ENCODE data around the gene NIPAL4.
"Not testable (repeated sequence)": the region's sequence is repeated elsewhere in the genome, so short reads cannot be mapped to it uniquely, and the experiment has no call there.

NIPAL4 gene

GRCh38 chr5:157463081-157463480 lies 3.1 kb downstream of the NIPAL4 start:
- in situ Hi-C loops (cut with MboI; ENCODE audit: low sequenced_read_pairs), result no loop called here

DNA sequence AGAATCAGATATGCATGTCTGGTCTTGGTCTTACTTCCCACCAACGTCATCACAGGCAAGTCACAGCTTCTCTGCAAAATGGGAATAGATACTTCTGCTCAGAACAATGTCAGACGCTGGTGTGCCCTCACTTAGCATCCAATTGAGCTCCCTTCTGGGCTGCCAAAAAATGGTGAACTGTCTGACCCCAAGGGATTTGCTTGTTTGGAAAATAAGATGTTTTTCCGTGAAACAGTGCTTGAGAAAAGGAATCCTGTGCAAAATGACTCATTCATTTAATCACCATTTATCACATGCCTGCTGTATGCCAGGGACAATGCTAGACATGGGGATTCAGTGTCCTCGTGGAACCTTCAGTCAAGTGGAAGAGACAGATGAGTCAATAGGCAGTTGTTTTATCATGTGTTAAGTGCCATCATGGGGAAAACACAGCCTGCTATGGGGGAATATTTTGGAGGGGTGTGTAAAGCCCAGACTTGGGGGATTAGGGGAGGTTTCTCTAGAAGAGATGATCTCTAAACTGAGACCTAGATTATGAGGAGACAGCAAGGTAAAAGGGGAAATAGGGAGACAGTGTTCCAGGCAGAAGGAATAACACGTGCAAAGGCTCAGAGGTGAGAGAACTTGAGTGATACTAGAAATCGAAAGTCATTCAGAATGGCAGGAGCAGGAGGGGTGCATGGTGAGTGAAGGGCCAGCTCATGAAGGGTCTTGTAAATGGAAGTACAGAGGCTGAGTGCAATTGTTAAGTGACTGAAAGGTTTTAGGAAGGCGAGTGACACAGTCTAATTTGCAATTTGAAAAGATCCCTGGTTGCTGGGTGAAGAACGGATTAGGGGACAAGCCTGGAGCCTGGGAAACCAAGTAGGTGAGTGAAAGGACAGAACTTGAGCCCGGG lies 3.9 kb downstream of the NIPAL4 start:
- in situ Hi-C loops (cut with MboI; ENCODE audit: low sequenced_read_pairs), result no loop called here

DNA sequence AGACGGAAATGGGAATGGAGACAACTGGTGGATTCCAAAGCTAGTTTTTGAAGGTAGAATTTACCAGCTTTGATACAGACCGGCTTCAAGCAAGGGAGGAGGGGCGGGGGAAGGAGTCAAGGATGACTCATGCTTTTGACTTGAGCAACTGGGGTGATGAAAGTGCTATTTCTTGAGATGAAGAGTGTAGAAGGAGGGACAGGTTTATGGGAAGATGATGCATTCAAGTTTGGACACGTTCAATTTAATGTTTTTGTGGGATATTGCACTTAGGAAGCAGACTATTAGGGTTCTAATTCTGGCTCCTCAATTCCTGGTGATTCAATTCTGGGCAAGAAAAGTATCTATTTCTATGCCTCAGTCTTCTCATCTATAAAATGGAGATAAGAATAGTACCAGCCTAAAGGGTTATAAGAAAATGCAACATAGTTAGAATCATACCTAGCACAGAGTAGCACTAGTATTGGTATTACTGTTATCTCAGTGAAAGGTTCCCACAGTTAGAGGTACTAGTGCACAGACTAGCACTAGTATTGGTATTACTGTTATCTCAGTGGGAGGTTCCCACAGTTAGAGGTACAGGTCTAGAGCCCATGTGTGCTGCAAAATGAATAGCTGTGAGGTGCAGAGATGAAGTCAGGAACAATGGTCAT lies 4.6 kb downstream of the NIPAL4 start:
- in situ Hi-C loops (cut with MboI; ENCODE audit: low sequenced_read_pairs), result no loop called here

DNA sequence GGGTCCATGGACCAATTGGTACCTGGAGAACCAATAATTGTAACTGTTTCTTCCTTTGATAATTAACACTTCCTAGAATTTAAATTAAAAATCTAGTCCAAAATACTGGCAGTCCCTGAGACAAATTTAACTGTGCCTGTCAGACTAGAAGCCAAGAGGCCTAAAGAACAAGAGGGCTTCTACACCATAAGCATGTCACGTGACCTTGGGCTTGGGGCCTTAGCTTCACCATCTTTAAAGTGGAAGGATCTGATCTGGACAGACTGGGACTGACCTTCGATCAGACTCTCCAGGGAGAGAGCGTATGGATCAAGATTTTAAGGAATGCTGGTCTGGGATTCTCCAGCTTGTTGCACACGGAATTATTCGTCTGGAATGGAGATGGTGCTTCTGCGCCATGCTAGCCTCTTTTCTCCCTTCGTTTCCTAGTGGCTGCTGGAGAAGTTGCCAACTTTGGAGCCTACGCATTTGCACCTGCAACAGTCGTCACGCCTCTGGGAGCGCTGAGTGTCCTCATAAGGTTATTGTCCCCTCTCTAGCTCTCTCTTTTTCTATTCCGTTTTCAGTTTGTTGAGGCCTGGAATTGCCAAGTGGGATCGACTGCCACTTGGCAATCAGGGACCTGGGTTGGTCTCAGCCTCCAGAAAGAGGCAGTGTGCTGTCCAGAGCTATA lies 8.4 kb downstream of the NIPAL4 start:
- in situ Hi-C loops (cut with MboI; ENCODE audit: low sequenced_read_pairs), result no loop called here

DNA sequence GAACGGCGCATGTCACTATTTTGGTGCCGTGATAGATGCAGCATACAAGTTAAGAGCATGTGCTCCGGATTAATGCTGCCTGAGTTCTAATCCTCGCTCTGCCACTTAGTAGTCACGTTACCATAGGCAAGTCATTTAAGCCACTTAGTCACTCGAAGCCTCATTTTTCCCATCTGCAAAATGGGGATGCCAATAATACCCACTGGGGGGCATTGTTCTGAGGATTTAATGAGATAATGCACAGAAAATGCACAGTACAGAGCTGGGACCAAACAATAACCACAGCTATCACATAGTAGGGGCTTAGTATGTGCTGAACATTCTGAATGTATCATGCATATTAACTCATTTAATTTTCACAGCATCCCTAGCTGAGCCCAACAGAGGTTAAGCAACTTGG lies 9.1 kb downstream of the NIPAL4 start:
- in situ Hi-C loops (cut with MboI; ENCODE audit: low sequenced_read_pairs), result no loop called here

- in situ Hi-C loops (cut with MboI; ENCODE audit: low sequenced_read_pairs), result no loop called here
These were observed 9.7 kb downstream of the NIPAL4 start for GRCh38 chr5:157469687-157470086.

DNA sequence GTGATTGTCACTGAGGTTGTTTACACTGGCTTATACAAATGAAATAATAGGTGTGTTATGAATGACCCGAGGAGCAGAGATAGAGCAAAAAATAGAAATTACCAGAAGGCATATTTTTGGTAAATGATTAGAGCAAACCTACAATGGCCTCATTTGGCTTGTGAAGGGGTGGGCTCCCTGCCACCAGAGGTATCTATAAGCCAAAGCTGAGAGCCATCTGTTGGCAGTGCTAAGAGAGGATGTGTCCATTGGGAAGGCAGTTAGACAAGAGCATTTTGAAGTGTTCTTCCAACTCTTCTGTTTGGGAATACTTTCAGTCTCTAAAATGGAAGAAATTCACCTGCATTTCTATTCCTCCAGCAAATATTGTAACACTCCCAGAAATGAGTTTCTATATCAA lies 10.6 kb downstream of the NIPAL4 start:
- in situ Hi-C loops (cut with MboI; ENCODE audit: low sequenced_read_pairs), result no loop called here

DNA sequence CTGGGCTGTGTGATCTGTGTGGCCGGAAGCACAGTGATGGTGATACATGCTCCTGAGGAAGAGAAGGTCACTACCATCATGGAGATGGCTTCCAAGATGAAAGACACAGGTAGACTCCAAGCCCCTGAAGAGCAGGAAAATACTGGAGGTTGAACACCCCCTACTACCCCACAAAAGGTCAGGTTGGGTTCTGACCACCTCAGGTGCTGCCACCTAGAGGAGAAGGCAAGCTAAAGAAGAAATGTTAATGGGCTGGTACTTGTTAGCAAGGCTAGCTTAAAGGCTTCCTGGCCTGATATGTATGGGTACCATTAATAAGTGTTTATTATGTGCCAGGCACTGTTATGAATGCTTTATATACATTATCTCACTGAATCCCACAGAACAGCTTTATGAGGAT lies 11.7 kb downstream of the NIPAL4 start:
- in situ Hi-C loops (cut with MboI; ENCODE audit: low sequenced_read_pairs), result no loop called here

DNA sequence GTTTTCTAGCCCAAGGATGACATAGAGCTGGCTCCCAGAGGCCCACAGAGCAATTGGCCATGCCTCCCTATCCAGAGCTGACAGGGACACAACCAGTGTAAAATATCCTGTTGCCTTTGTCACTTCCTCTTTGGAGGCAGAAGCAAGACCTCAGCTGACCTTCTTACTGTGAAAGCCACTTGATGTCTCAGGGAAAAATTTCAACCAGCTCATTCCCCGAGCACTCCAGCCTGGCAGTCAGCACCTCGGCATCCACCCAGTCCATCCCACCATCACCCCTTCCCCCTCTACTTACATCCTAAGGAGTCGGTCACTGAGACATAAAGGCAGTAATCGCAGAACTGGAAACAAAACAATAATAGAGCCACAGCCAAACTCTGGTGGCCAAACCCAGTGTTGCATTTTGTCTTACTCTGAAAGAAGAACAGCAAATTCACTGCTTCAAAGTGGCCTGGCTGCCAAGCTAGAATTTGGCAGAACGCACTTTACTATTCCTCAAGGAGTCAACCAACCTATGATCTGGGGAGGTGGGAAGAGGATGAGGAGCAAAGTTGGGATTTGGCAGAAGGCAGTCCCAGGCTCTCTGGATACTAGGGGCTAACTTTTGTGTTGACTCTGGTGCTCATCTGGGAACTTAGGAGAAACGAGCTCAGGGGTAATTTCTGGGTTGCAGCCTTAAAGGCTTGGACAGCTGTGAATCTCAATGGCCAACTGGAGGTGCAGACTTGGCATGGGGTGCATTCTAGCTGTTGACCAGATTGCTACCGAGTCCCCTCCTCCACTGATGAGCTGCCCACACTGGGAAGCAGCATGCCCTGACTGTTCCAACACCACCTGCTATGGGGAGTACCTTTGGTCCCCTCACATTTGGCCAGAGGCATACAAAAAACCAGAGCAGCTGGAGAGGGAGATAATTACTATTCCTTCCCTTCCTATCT lies 13.6 kb downstream of the NIPAL4 start:
- in situ Hi-C loops (cut with MboI; ENCODE audit: low sequenced_read_pairs), result no loop called here

DNA sequence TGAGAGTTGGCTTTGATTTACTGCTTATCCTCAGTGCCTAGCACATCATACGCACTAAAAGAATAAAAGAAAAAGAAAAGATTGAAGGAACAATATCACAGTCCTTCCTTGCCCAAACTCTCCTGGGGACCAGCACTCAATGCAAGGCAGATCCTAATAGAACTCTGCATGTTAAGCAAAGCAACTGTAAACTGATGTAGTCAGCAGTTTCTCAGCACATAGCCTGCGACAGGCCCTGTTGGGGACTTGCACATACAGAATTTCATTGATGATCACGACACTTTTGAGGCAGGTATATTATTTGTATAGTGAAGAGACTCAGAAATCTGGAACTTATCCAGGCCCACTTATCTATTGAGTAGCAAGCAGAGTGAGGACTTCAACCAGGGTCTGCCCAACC lies 15.4 kb downstream of the NIPAL4 start:
- in situ Hi-C loops (cut with MboI; ENCODE audit: low sequenced_read_pairs), result no loop called here

DNA sequence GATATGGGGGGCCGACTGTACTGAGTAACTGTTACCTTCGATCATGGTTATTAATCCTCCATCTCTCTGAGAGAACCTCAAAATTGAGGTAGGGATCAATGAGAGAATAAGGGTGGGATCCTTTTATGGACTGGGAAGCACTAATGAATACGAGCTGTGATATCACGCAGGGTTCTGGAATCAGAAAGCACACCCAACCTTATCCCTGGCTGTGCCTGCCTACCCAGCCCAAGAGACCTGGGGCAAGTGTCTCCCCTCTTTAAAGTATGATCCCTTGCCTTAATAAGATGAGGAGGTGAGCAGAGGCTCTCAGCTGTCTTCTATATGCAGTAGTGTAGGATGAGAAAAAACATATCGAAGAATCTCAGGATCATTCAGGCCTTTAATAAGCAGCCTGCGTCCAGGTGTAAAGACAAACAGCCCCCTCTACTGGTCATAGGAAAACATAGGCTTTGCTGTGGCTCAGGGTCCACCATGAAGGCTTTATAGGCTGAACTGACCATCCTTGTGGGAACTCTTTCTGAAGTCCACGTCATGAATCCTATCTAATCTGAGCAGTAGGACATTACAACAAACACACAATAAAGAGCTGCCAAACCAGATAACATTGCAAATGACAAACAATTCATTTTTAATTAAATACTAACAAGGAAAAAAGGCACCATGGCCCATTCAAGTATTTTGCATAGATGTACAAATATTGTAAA lies 16.8 kb downstream of the NIPAL4 start:
- in situ Hi-C loops (cut with MboI; ENCODE audit: low sequenced_read_pairs), result no loop called here

GRCh38 chr5:157477814-157478494 lies 17.9 kb downstream of the NIPAL4 start:
- in situ Hi-C loops (cut with MboI; ENCODE audit: low sequenced_read_pairs), result no loop called here

- in situ Hi-C loops (cut with MboI; ENCODE audit: low sequenced_read_pairs), result no loop called here
These were observed 18.7 kb downstream of the NIPAL4 start for GRCh38 chr5:157478726-157479125.

DNA sequence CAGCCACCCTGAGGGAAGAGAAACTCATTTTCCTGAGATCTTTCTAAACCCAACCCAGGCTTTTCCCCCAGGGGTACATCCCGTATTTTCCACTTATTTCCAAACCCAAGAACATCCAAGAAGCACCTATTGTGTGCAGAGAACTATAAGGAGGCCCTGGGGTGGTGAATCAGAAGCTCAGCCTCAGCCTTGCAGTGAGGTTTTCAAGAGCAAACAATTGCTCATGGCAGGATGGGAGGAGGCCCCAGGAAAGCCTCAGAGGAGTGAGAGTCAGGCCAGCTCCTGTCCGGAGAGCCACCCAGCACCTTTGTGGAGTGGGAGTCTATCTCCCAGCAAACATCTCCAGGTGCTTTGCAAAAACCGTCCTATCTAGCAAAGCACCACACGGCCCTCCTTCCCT lies 19.2 kb downstream of the NIPAL4 start:
- in situ Hi-C loops (cut with MboI; ENCODE audit: low sequenced_read_pairs), result no loop called here

- in situ Hi-C loops (cut with MboI; ENCODE audit: low sequenced_read_pairs), result no loop called here
These were observed 19.8 kb downstream of the NIPAL4 start for GRCh38 chr5:157479612-157480510.

- in situ Hi-C loops (cut with MboI; ENCODE audit: low sequenced_read_pairs), result no loop called here
These were observed 21.3 kb downstream of the NIPAL4 start for GRCh38 chr5:157481265-157481664.

DNA sequence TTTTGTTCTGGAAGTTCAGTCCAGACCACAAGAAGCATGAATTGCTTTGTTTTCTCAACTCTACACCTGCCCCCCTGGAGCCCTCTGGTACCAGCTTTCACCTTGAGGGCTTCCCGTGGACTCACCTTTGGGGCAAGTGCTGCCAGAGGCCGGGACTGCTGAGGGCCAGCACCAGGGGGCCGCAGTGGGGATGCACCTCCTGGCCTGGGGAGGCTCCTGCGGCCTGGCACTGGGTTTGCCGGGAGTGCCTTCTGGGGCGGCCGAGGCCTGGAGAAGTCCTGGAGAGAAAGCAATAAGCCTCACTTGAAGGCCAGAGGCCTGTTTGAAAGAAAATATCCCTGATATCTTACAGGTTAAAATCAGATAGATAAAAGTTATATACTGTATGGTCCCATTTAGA lies 21.7 kb downstream of the NIPAL4 start:
- in situ Hi-C loops (cut with MboI; ENCODE audit: low sequenced_read_pairs), result no loop called here

GRCh38 chr5:157482702-157483101 lies 22.7 kb downstream of the NIPAL4 start:
- in situ Hi-C loops (cut with MboI; ENCODE audit: low sequenced_read_pairs), result not testable (repeated sequence)

GRCh38 chr5:157484768-157485167 lies 24.8 kb downstream of the NIPAL4 start:
- in situ Hi-C loops (cut with MboI; ENCODE audit: low sequenced_read_pairs), result no loop called here
